ENCODE data around the gene ENAM.

DNA sequence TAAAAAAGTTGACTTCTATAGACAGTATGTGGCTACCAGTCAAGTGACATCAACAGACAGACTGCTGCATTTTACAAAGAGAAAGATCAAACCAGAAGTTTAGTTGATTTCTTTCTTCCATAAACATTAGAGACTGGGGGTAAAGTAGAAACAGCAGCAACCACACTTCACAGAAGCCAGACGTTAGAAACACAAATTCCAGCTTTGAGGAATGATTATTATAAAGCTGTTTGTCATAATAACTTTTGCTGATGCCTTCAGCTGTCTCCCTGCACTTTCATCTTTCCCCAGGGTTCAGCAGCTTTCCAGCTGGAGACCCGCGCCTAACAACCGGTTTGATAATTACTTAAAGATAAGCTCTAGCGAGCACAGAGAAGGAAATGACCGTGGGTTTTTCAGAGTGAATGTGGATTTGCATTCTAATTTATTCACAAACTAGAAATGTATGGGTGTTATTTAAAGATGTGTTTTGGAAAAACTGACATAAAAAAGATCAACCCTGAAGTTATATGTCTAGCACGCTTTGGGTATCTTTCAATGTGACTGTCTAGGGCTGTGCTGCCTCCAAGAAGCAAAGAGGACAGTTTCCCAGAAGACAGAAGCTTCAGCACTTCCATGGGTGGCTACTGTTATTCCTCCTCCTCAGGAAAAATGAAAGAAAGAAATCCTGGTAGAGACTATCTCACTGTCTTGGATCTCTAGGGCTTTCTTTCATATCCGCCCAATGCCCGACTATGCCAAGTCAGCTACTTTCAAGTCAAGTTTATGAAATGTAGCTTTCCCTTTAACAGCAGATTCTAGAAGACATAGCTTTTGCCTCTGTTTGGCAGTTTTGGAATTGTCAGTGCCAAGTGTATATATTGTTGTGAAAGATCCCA, 15.0 kb upstream of the ENAM start:
- no peak for TF ChIP-seq POLR2A (IDR thresholded peaks at IDR 0.05; ENCODE audit: control extremely low read depth in 1 of 2, low read depth in 2 of 2, low read length in 2 of 2)
- no peak for TF ChIP-seq JUND (IDR thresholded peaks at IDR 0.05; ENCODE audit: low read length)
- no peak for TF ChIP-seq TEAD4 (IDR thresholded peaks at IDR 0.05; ENCODE audit: low read depth, low read length)
- TF ChIP-seq, protein P1, sequence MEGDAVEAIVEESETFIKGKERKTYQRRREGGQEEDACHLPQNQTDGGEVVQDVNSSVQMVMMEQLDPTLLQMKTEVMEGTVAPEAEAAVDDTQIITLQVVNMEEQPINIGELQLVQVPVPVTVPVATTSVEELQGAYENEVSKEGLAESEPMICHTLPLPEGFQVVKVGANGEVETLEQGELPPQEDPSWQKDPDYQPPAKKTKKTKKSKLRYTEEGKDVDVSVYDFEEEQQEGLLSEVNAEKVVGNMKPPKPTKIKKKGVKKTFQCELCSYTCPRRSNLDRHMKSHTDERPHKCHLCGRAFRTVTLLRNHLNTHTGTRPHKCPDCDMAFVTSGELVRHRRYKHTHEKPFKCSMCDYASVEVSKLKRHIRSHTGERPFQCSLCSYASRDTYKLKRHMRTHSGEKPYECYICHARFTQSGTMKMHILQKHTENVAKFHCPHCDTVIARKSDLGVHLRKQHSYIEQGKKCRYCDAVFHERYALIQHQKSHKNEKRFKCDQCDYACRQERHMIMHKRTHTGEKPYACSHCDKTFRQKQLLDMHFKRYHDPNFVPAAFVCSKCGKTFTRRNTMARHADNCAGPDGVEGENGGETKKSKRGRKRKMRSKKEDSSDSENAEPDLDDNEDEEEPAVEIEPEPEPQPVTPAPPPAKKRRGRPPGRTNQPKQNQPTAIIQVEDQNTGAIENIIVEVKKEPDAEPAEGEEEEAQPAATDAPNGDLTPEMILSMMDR (IDR thresholded peaks at IDR 0.05; ENCODE audit: control extremely low read depth in 1 of 3, insufficient read depth in 1 of 3, low read depth in 1 of 3, low read length in 3 of 3) = no peak
- TF ChIP-seq HDAC2 (IDR thresholded peaks at IDR 0.05; ENCODE audit: borderline replicate concordance in 1 of 2, low read depth in 2 of 2, low read length in 2 of 2) = no peak
- TF ChIP-seq, protein P2, sequence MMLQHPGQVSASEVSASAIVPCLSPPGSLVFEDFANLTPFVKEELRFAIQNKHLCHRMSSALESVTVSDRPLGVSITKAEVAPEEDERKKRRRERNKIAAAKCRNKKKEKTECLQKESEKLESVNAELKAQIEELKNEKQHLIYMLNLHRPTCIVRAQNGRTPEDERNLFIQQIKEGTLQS (IDR thresholded peaks at IDR 0.05; ENCODE audit: insufficient read depth, low read depth, low read length) = no peak
- TF ChIP-seq CREB1 (IDR thresholded peaks at IDR 0.05) = no peak
- no peak for TF ChIP-seq POLR2AphosphoS5 (IDR thresholded peaks at IDR 0.05; ENCODE audit: low read depth, low read length)
- no peak for TF ChIP-seq ASH2L (IDR thresholded peaks at IDR 0.05; ENCODE audit: low read length)

Data from H1 (cell line).